ENCODE measurements around the gene ZBTB1.

ZBTB1 gene

GRCh38 chr14:64569138-64569631 lies 64.6 kb downstream of the ZBTB1 start:
- TF ChIP-seq CTCF (IDR thresholded peaks at IDR 0.05) = no peak

GRCh38 chr14:64572386-64573104 lies 68.0 kb downstream of the ZBTB1 start:
- no peak for TF ChIP-seq CTCF (IDR thresholded peaks at IDR 0.05)

GRCh38 chr14:64573109-64573508 lies 68.5 kb downstream of the ZBTB1 start:
- TF ChIP-seq CTCF (IDR thresholded peaks at IDR 0.05) = no peak

Data from LNCAP (cell line).